H1 (cell line): ENCODE measurements around the gene CYP2C18. TPM values are rescaled to one million over a fixed set of nuclear protein-coding genes. Genes with fewer than 3 reads are reported as not detected.

Source experiments
- ASH2L ChIP-seq: fragments of 200-600, 300-600 bp; sonication (generic); IDR thresholded peaks from one replicate; pipeline ENCODE4 v1.7.1; 2017; ENCODE audit warnings: low read length
- FOSL1 ChIP-seq: IDR thresholded peaks from 2 replicates; pipeline ENCODE4 v1.6.1; 2011; ENCODE audit warnings: mild to moderate bottlenecking, low read depth, low read length, moderate library complexity; ENCODE audit not compliant: insufficient read depth
- JUND ChIP-seq: IDR thresholded peaks from 2 replicates; pipeline ENCODE4 v1.6.1; 2011; ENCODE audit warnings: mild to moderate bottlenecking, improper control_type of control experiment, low read length
- KDM4A ChIP-seq: IDR thresholded peaks from one replicate; pipeline ENCODE4 v1.7.1; 2012; ENCODE audit warnings: low read depth, mild to moderate bottlenecking, moderate library complexity, low read length, inconsistent platforms; ENCODE audit not compliant: severe bottlenecking
- NRF1 ChIP-seq: IDR thresholded peaks from 2 replicates; pipeline ENCODE4 v1.6.1; 2011; ENCODE audit warnings: mild to moderate bottlenecking, low read depth, low read length, improper control_type of control experiment
- YY1 ChIP-seq: IDR thresholded peaks from 2 replicates; pipeline ENCODE4 v1.6.1; 2011; ENCODE audit warnings: low read depth, mild to moderate bottlenecking, low read length
- polyA plus RNA-seq, 7 experiments: library from polyadenylated mRNA; depleted of rRNA in 3 of 7; stranded (reverse) in 5 of 7; unstranded in 2 of 7; fragments of >200 nt in 5 of 7; fragments of 200-250 nt in 2 of 7; gene quantifications; 1 replicate in 5 of 7; 2 replicates in 1 of 7; 4 replicates in 1 of 7; pipeline versions ENCODE4 v1.2.1 to v1.2.3, GENCODE V29; 2011 to 2013; ENCODE audit warnings: missing spikeins in 2 of 7, mixed read lengths in 2 of 7
- total RNA-seq: library from RNA; stranded (reverse); fragmentation: NEBNext Ultra II Directional; extraction: Animal tissue kit (Norgen Biotek cat#: 25700); gene quantifications from 2 replicates; pipeline ENCODE4 v1.2.1, GENCODE V29; 2021

Gene CYP2C18
- total and polyA plus RNA-seq, 2 of the 8 experiments (the other 6 are each of a cell fraction or from before 2014, with no cell fraction given) = 0.17 TPM; not detected in 1

GRCh38 chr10:94735197-94735596 is 51.7 kb downstream of the CYP2C18 start (continued):
- TF ChIP-seq ASH2L (no peak), FOSL1 (no peak), JUND (no peak), KDM4A (no peak), YY1 (no peak), NRF1 (no peak)
